HG03571 (cell line): ENCODE data around the gene ABCC1.
A peak's percentile ranks its signal among the peaks of the same experiment; 100 is the strongest.
"Not testable (repeated sequence)": the region's sequence is repeated elsewhere in the genome, so short reads cannot be mapped to it uniquely, and the experiment has no call there.

Source experiments
- ATAC-seq: cut with Tn5 transposase; IDR thresholded peaks from one replicate; pipeline ENCODE4 v1.9.1; 2021; ENCODE audit not compliant: unreplicated experiment

The ABCC1 gene

GRCh38 chr16:15949210-15950160, at the start of gene ABCC1:
Gene ABCC1 (plus strand): TSS chr16:15949616. CDS start chr16:15949752, 136 bp downstream.
- peak; percentile 49 for ATAC-seq

- no peak for ATAC-seq
These were observed 49.1 kb upstream of the ABCC1 start for GRCh38 chr16:15900357-15900756.

- ATAC-seq, result no peak
These were observed 48.4 kb upstream of the ABCC1 start for GRCh38 chr16:15900901-15901500.

- ATAC-seq, result no peak
These were observed 45.5 kb upstream of the ABCC1 start for GRCh38 chr16:15903960-15904359.

GRCh38 chr16:15906439-15906838, 43.0 kb upstream of the ABCC1 start:
- no peak for ATAC-seq

GRCh38 chr16:15907863-15908478, 41.4 kb upstream of the ABCC1 start:
- peak; percentile 96 for ATAC-seq

- no peak for ATAC-seq
These were observed 38.2 kb upstream of the ABCC1 start for GRCh38 chr16:15911198-15911597.

GRCh38 chr16:15913046-15913698, 36.2 kb upstream of the ABCC1 start:
- ATAC-seq, result no peak

GRCh38 chr16:15915555-15916081, 33.8 kb upstream of the ABCC1 start:
- no peak for ATAC-seq

GRCh38 chr16:15916323-15916722, 33.1 kb upstream of the ABCC1 start:
- ATAC-seq, result no peak

GRCh38 chr16:15918314-15918713, 31.1 kb upstream of the ABCC1 start:
- not testable (repeated sequence) for ATAC-seq

GRCh38 chr16:15919331-15919730, 30.1 kb upstream of the ABCC1 start:
- no peak for ATAC-seq

- no peak for ATAC-seq
These were observed 24.4 kb upstream of the ABCC1 start for GRCh38 chr16:15924996-15925395.

GRCh38 chr16:15925631-15926030, 23.8 kb upstream of the ABCC1 start:
- ATAC-seq, result no peak

GRCh38 chr16:15928261-15929104, 20.9 kb upstream of the ABCC1 start:
- no peak for ATAC-seq

- ATAC-seq, result no peak
These were observed 16.5 kb upstream of the ABCC1 start for GRCh38 chr16:15932939-15933338.

- no peak for ATAC-seq
These were observed 15.6 kb upstream of the ABCC1 start for GRCh38 chr16:15933781-15934180.

- no peak for ATAC-seq
These were observed 14.4 kb upstream of the ABCC1 start for GRCh38 chr16:15934991-15935390.

GRCh38 chr16:15936809-15937208, 12.6 kb upstream of the ABCC1 start:
- ATAC-seq, result not testable (repeated sequence)
